Subcutaneous abdominal adipose tissue (tissue), 5 donors: ENCODE results near the gene XG.
"Not testable (repeated sequence)": the region's sequence is repeated elsewhere in the genome, so short reads cannot be mapped to it uniquely, and the experiment has no call there.

Experiments used
- H3K27ac ChIP-seq: one replicate; pipeline ENCODE4 v1.7.0; 2013; ENCODE audit warnings: low read depth, mild to moderate bottlenecking, inconsistent platforms, low read length, moderate library complexity
- H3K27me3 ChIP-seq, 5 donors: one replicate each; pipeline ENCODE4 v1.7.0; 2013; ENCODE audit warnings: low read length in 5 of 5, inconsistent platforms in 1 of 5; ENCODE audit not compliant: control insufficient read depth in 5 of 5, insufficient read depth in 4 of 5
- H3K36me3 ChIP-seq, 5 donors: one replicate each; pipeline ENCODE4 v1.7.0; 2013; ENCODE audit warnings: low read length in 5 of 5; ENCODE audit not compliant: control insufficient read depth in 5 of 5, insufficient read depth in 5 of 5
- H3K4me1 ChIP-seq, 5 donors: one replicate each; pipeline ENCODE4 v1.7.0; 2013; ENCODE audit warnings: low read length in 5 of 5, mild to moderate bottlenecking in 3 of 5, moderate library complexity in 1 of 5; ENCODE audit not compliant: control insufficient read depth in 5 of 5, insufficient read depth in 5 of 5
- H3K4me3 ChIP-seq, 5 donors: one replicate each; pipeline ENCODE4 v1.7.0; 2013; ENCODE audit warnings: low read length in 5 of 5, low read depth in 1 of 5
- H3K9ac ChIP-seq, 5 donors: one replicate each; pipeline ENCODE4 v1.7.0; 2013; ENCODE audit warnings: low read length in 5 of 5, mild to moderate bottlenecking in 4 of 5, moderate library complexity in 3 of 5
- H3K9me3 ChIP-seq, 5 donors: one replicate each; pipeline ENCODE4 v1.7.0; 2013; ENCODE audit warnings: low read length in 5 of 5; ENCODE audit not compliant: control insufficient read depth in 5 of 5
- donor health status: healthy.
- donor health status: healthy.
- donor health status: healthy.
- donor health status: healthy.
- donor health status: healthy.

The XG gene

GRCh38 chrX:2773166-2774055, 21.6 kb downstream of the XG start:
- not testable (repeated sequence) for H3K4me3 ChIP-seq, H3K36me3 ChIP-seq, H3K9me3 ChIP-seq, H3K27ac ChIP-seq, H3K4me1 ChIP-seq, H3K27me3 ChIP-seq, H3K9ac ChIP-seq

- H3K36me3 ChIP-seq: no peaks in the 10 kb centered on the region
Measured at GRCh38 chrX:2774057-2774456, 22.2 kb downstream of the XG start.

GRCh38 chrX:2774776-2775175, 22.9 kb downstream of the XG start:
- no peak overlapping the region for H3K4me3 ChIP-seq
- no peaks in the 10 kb centered on the region for H3K27me3 ChIP-seq
- no peaks in the 10 kb centered on the region for H3K36me3 ChIP-seq
- no peak overlapping the region for H3K9ac ChIP-seq
- no peak overlapping the region for H3K27ac ChIP-seq
- H3K4me1 ChIP-seq: no peaks in the 10 kb centered on the region
- peaks cover 0 to 9% (median 5%) of the 10 kb centered on the region in 5 donors for H3K9me3 ChIP-seq

More at GRCh38 chrX:2774057-2774456, 22.2 kb downstream of the XG start:
- Histone ChIP-seq H3K9ac (no peak overlapping the region), H3K4me1 (no peaks in the 10 kb centered on the region), H3K27ac (no peak overlapping the region), H3K9me3 (peaks cover 0 to 9% (median 5%) of the 10 kb centered on the region in 5 donors), H3K27me3 (peaks cover 0 to 3% (median 0%) of the 10 kb centered on the region in 5 donors), H3K4me3 (no peak overlapping the region)

- H3K4me3 ChIP-seq, H3K4me1 ChIP-seq, H3K27me3 ChIP-seq, H3K27ac ChIP-seq, H3K9ac ChIP-seq, H3K36me3 ChIP-seq, H3K9me3 ChIP-seq: not testable (repeated sequence)
Measured at GRCh38 chrX:2780472-2781225, 28.8 kb downstream of the XG start.

GRCh38 chrX:2781226-2781571, 29.4 kb downstream of the XG start:
- peaks cover 0 to 2% (median 0%) of the 10 kb centered on the region in 5 donors for H3K27me3 ChIP-seq
- H3K9me3 ChIP-seq: no peaks in the 10 kb centered on the region
- peaks cover 2 to 6% (median 5%) of the 10 kb centered on the region in 5 donors for H3K4me1 ChIP-seq
- H3K9ac ChIP-seq: no peak overlapping the region
- H3K4me3 ChIP-seq: no peak overlapping the region
- H3K36me3 ChIP-seq: no peaks in the 10 kb centered on the region
- no peak overlapping the region for H3K27ac ChIP-seq

GRCh38 chrX:2781698-2782097, 29.9 kb downstream of the XG start:
- Histone ChIP-seq H3K4me3 (no peak overlapping the region), H3K27me3 (peaks cover 0 to 2% (median 0%) of the 10 kb centered on the region in 5 donors), H3K9ac (no peak overlapping the region), H3K4me1 (peaks cover 2 to 6% (median 5%) of the 10 kb centered on the region in 5 donors), H3K36me3 (no peaks in the 10 kb centered on the region), H3K9me3 (no peaks in the 10 kb centered on the region), H3K27ac (no peak overlapping the region)

- Histone ChIP-seq H3K27ac (no peak overlapping the region), H3K9me3 (no peaks in the 10 kb centered on the region), H3K9ac (no peak overlapping the region), H3K27me3 (peaks cover 0 to 2% (median 0%) of the 10 kb centered on the region in 5 donors), H3K4me1 (peaks cover 2 to 6% (median 5%) of the 10 kb centered on the region in 5 donors), H3K36me3 (no peaks in the 10 kb centered on the region), H3K4me3 (no peak overlapping the region)
Measured at GRCh38 chrX:2782171-2782570, 30.3 kb downstream of the XG start.

- no peak overlapping the region for H3K4me3 ChIP-seq
- H3K27ac ChIP-seq: no peak overlapping the region
- H3K9me3 ChIP-seq: no peaks in the 10 kb centered on the region
- peaks cover 2 to 6% (median 5%) of the 10 kb centered on the region in 5 donors for H3K4me1 ChIP-seq
- H3K36me3 ChIP-seq: no peaks in the 10 kb centered on the region
- no peak overlapping the region for H3K9ac ChIP-seq
- H3K27me3 ChIP-seq: peaks cover 0 to 2% (median 0%) of the 10 kb centered on the region in 5 donors
Measured at GRCh38 chrX:2782778-2783177, 30.9 kb downstream of the XG start.

- H3K36me3 ChIP-seq: no peaks in the 10 kb centered on the region
- H3K27me3 ChIP-seq: peaks cover 0 to 3% (median 0%) of the 10 kb centered on the region in 5 donors
- no peak overlapping the region for H3K9ac ChIP-seq
- H3K27ac ChIP-seq: no peak overlapping the region
- peaks cover 2 to 6% (median 5%) of the 10 kb centered on the region in 5 donors for H3K4me1 ChIP-seq
- H3K4me3 ChIP-seq: no peak overlapping the region
- H3K9me3 ChIP-seq: no peaks in the 10 kb centered on the region
Measured at GRCh38 chrX:2784026-2784425, 32.2 kb downstream of the XG start.

GRCh38 chrX:2785538-2785937, 33.7 kb downstream of the XG start:
- H3K27me3 ChIP-seq: peaks cover 0 to 3% (median 0%) of the 10 kb centered on the region in 5 donors
- peaks cover 2 to 6% (median 5%) of the 10 kb centered on the region in 5 donors for H3K4me1 ChIP-seq
- H3K36me3 ChIP-seq: no peaks in the 10 kb centered on the region
- no peak overlapping the region for H3K9ac ChIP-seq
- H3K27ac ChIP-seq: no peak overlapping the region
- no peak overlapping the region for H3K4me3 ChIP-seq
- H3K9me3 ChIP-seq: no peaks in the 10 kb centered on the region
